Transverse colon (tissue), 4 donors: ENCODE results near the gene ETV7. TPM values are rescaled to one million over a fixed set of nuclear protein-coding genes. Genes with fewer than 3 reads are reported as not detected.

Experiments used
- DNase-seq: peaks from one replicate; pipeline ENCODE4 v3.0.0-alpha.2; 2019
- H3K27ac ChIP-seq, 4 donors: fragments of 200-600 bp; sonication (generic); 2 replicates each; pipeline ENCODE4 v1.5.1; 2016 to 2018; ENCODE audit warnings: inconsistent platforms in 4 of 4
- H3K27me3 ChIP-seq: fragments of 200-600 bp; sonication (generic); 2 replicates; pipeline ENCODE4 v1.5.1; 2017; ENCODE audit warnings: inconsistent platforms
- H3K36me3 ChIP-seq, 4 donors: fragments of 200-600 bp; sonication (generic); 2 replicates each; pipeline ENCODE4 v1.5.1; 2017 to 2019; ENCODE audit warnings: inconsistent platforms in 4 of 4
- H3K4me1 ChIP-seq, 4 donors: fragments of 200-600 bp; sonication (generic); 2 replicates each; pipeline ENCODE4 v1.5.1; 2017 to 2020; ENCODE audit warnings: inconsistent platforms in 4 of 4
- H3K4me3 ChIP-seq, 4 donors: fragments of 200-600 bp; sonication (generic); 1 replicate in 1 of 4; 2 replicates in 3 of 4; pipeline versions ENCODE4 v1.5.1 to v1.6.1; 2017 to 2019; ENCODE audit warnings: inconsistent platforms in 4 of 4
- H3K9me3 ChIP-seq, 2 donors: fragments of 200-600 bp; sonication (generic); 2 replicates each; pipeline ENCODE4 v1.5.1; 2017 to 2019; ENCODE audit warnings: inconsistent platforms in 2 of 2
- CTCF ChIP-seq, 5 experiments: fragments of 200-600 bp in 3 of 5; fragments of 450-650 bp in 2 of 5; sonication (generic) in 3 of 5; IDR thresholded peaks; 1 replicate in 2 of 5; 2 replicates in 3 of 5; pipeline ENCODE4 v1.5.1; 2016 to 2017; ENCODE audit warnings: antibody characterized with exemption in 5 of 5, inconsistent platforms in 3 of 5, mild to moderate bottlenecking in 2 of 5, moderate library complexity in 1 of 5
- EP300 ChIP-seq: sonication (generic); formaldehyde crosslinking; IDR thresholded peaks from one replicate; pipeline ENCODE4 v1.6.1; 2017; ENCODE audit warnings: antibody characterized with exemption, low read depth
- POLR2A ChIP-seq: fragments of 450-650 bp; IDR thresholded peaks from one replicate; pipeline ENCODE4 v1.6.1; 2016; ENCODE audit warnings: antibody characterized with exemption, mild to moderate bottlenecking, moderate library complexity
- POLR2AphosphoS5 ChIP-seq, 3 donors: sonication (generic); formaldehyde crosslinking; IDR thresholded peaks; one replicate each; pipeline ENCODE4 v1.6.1; 2016; ENCODE audit warnings: antibody characterized with exemption in 3 of 3
- WGBS, 2 donors: methylation state at CpG; one replicate each; pipeline ENCODE4 v1.1.5; 2018; ENCODE audit warnings: low coverage in 1 of 2; 5-methylcytosine and 5-hydroxymethylcytosine counted together
- in situ Hi-C, 4 donors: fragments of 200-750 bp; cut with MboI; loops; one replicate each; pipeline versions ENCODE4 v1.15.0 to v1.15.1; 2017; ENCODE audit warnings: low sequenced_read_pairs in 3 of 4, low pct_ligation_motif_present in 1 of 4, low pct_unique_long_range_greater_than_20kb in 1 of 4
- intact Hi-C: fragments of 100-400 bp; cut with DNase I; formaldehyde crosslinking; loops from one replicate; pipeline ENCODE4 v1.15.1; 2023; ENCODE audit warnings: low total_unique reads
- total RNA-seq, 4 donors: library from RNA; depleted of rRNA; stranded (reverse); fragments of >200 nt; gene quantifications; one replicate each; pipeline ENCODE4 v1.1.0, GENCODE V29; 2016

ETV7 gene
- total RNA-seq, 4 donors from 2014 or later: 1.3 to 4.2 (median 3.0) TPM

DNA sequence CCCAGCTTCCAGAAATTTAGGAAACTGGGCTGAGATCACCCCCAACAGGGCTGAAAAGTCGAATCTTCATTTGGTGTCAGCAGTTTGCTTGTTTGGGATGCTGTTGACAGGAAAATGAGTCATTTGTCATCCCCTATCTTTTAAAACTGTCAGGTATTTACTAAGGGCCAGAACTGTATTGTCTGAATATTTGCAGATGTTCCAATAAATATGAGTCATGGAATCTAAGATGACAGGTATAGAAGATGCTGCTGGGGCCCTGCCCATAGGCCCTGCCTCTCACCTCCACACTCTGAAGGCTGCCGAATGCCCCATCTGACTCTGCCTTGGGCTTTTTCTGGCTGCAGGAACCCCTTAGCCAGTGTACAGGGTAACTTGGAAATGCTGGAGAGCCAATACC, 3.9 kb downstream of the ETV7 start:
- H3K4me3 ChIP-seq: no peak overlapping the region
- no peaks in the 10 kb centered on the region for H3K9me3 ChIP-seq
- intact Hi-C loops (no loop called here), in situ Hi-C loops (no loop called here)
- peaks cover 0 to 15% (median 11%) of the 10 kb centered on the region in 4 donors for H3K4me1 ChIP-seq
- H3K36me3 ChIP-seq: no peaks in the 10 kb centered on the region
- TF ChIP-seq POLR2A (no peak), POLR2AphosphoS5 (IDR thresholded peaks at IDR 0.05) (no peak), CTCF (IDR thresholded peaks at IDR 0.05) (no peak), EP300 (no peak)
- no peak overlapping the region for H3K27ac ChIP-seq
- WGBS, 2 donors: 77% methylated on average over 2 of the region's 2 CpGs; no CpG with 5 or more reads in 1 of the 2 donors
- no peaks in the 10 kb centered on the region for H3K27me3 ChIP-seq
- no peak for DNase-seq

DNA sequence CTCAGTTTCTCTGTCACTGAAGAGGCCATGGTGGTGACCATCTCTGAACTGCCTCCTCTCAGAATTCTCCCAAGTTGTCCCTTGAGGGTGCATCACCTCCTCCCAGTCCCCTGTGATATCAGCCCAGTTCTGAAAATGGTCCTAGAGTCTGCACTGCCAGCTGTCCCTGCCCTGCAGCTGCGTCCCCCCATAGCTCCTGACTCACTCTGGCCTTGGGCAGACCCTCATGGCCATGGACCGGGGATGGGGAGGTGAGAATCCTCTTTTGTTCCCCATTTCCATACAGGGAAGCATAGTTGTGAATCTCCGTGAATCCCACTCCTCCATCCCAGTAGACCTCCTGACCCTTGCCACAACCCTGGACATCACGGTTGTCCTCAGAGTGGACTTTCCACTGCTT, 4.5 kb downstream of the ETV7 start:
- Histone ChIP-seq H3K27me3 (no peaks in the 10 kb centered on the region), H3K36me3 (no peaks in the 10 kb centered on the region), H3K27ac (no peak overlapping the region), H3K9me3 (no peaks in the 10 kb centered on the region), H3K4me3 (no peak overlapping the region), H3K4me1 (peaks cover 0 to 15% (median 9%) of the 10 kb centered on the region in 4 donors)
- intact Hi-C loops (no loop called here), in situ Hi-C loops (no loop called here)
- 58% methylated on average over 4 of the region's 4 CpGs; no CpG with 5 or more reads in 1 of the 2 donors for WGBS, 2 donors
- no peak for DNase-seq
- TF ChIP-seq EP300 (no peak), POLR2A (no peak), POLR2AphosphoS5 (IDR thresholded peaks at IDR 0.05) (no peak)

DNA sequence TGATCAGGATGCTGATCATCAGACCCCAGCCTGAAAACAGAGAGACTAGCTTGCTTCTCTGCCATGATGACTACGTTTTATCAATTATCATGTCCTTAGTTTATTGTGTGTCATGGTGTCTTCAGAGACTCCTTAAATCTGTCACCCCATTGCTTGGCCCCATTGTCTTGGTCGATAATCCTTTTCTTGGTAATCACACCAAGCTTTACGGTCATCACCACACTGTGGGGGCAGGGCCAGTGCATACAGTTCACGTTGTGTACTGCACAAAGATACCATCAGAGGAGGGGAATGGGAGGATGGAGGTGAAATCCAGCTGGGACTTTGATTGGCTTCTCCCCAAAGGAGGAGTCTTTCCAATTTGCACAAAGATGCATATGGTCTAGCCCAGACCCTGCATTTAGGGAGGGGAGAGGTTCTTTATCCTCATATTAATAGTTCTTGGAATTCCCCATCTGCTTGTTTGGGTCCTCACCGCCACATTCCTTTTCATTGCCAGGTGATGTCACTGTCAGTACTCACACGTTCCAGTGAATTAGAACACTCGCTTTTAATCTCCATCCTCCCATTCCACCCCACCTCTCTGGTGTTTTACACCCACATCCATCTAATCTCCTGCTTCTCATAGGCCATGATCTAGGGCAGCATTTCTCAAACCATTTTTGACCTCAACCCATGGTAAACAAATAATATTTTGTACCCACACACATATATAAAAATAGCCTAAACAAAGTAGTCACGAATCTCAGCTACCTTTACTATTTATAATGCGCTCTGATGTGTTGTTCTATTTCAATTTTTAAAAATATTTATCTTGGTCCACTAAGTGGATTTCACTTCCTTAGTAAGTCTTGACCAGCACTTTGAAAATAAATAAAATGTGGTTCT, 5.7 kb downstream of the ETV7 start:
- TF ChIP-seq CTCF (IDR thresholded peaks at IDR 0.05): no peak
- TF ChIP-seq POLR2AphosphoS5 (IDR thresholded peaks at IDR 0.05): no peak
- no peak for TF ChIP-seq EP300
- no peak for TF ChIP-seq POLR2A

GRCh38 chr6:36380166-36380565, 7.3 kb downstream of the ETV7 start:
- in situ Hi-C loops: no loop called here
- WGBS, 2 donors: 67 to 85% methylated on average over 2 to 4 of the region's 4 CpGs
- H3K4me1 ChIP-seq: no peaks in the 10 kb centered on the region
- no peaks in the 10 kb centered on the region for H3K36me3 ChIP-seq
- no peaks in the 10 kb centered on the region for H3K27me3 ChIP-seq
- TF ChIP-seq CTCF (IDR thresholded peaks at IDR 0.05): no peak
- TF ChIP-seq POLR2A: no peak
- TF ChIP-seq POLR2AphosphoS5 (IDR thresholded peaks at IDR 0.05): no peak
- TF ChIP-seq EP300: no peak
- no peak for DNase-seq
- intact Hi-C loops: no loop called here
- H3K27ac ChIP-seq: no peak overlapping the region
- no peaks in the 10 kb centered on the region for H3K9me3 ChIP-seq
- no peak overlapping the region for H3K4me3 ChIP-seq

More for the DNA sequence above, 5.7 kb downstream of the ETV7 start:
- DNase-seq: no peak
- in situ Hi-C loops (no loop called here), intact Hi-C loops (no loop called here)
- Histone ChIP-seq H3K4me1 (peaks cover 0 to 7% (median 4%) of the 10 kb centered on the region in 4 donors), H3K9me3 (no peaks in the 10 kb centered on the region), H3K4me3 (no peak overlapping the region), H3K27ac (no peak overlapping the region), H3K27me3 (no peaks in the 10 kb centered on the region), H3K36me3 (no peaks in the 10 kb centered on the region)
- WGBS, 2 donors: 75 to 81% methylated on average over 6 to 9 of the region's 9 CpGs
